ENCODE measurements around the gene CDT1. TPM values are rescaled to one million over a fixed set of nuclear protein-coding genes. Genes with fewer than 3 reads are reported as not detected.

Gene CDT1
- total RNA-seq, 6 experiments from 2014 or later = 13.3 to 28.2 (median 22.2) TPM

GRCh38 chr16:88830258-88830657 lies 26.7 kb downstream of the CDT1 start:
- Mint-ChIP-seq H3K4me1 (ENCODE audit: low read depth) (no peaks in the 10 kb centered on the region), H3K36me3 (ENCODE audit: low read depth) (no peaks in the 10 kb centered on the region), H3K27ac (no peak overlapping the region), H3K9me3 (no peaks in the 10 kb centered on the region), H3K27me3 (ENCODE audit: insufficient read depth) (no peaks in the 10 kb centered on the region), H3K4me3 (no peak overlapping the region)
- DNase-seq = no peak
- TF ChIP-seq, protein P1, sequence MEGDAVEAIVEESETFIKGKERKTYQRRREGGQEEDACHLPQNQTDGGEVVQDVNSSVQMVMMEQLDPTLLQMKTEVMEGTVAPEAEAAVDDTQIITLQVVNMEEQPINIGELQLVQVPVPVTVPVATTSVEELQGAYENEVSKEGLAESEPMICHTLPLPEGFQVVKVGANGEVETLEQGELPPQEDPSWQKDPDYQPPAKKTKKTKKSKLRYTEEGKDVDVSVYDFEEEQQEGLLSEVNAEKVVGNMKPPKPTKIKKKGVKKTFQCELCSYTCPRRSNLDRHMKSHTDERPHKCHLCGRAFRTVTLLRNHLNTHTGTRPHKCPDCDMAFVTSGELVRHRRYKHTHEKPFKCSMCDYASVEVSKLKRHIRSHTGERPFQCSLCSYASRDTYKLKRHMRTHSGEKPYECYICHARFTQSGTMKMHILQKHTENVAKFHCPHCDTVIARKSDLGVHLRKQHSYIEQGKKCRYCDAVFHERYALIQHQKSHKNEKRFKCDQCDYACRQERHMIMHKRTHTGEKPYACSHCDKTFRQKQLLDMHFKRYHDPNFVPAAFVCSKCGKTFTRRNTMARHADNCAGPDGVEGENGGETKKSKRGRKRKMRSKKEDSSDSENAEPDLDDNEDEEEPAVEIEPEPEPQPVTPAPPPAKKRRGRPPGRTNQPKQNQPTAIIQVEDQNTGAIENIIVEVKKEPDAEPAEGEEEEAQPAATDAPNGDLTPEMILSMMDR (IDR thresholded peaks at IDR 0.05) = no peak

DNA sequence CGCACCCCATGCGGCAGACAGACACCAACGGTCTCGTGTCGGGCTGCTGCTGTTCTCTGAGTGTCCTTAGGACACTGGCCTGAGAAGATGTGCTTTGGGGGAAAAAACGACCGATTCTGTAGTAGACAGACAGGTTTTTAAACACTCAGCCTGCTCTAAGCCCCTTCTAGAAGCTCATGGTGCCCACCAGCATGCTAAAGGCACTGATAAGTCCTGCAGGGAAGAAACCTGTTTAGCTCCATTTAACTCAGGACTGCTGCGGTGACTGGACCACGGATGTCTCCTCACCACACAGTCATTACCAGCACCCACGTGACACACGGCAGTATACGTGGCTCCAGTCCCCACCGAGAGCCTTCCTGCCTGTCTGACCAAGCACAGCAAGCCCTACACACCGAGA lies 27.2 kb downstream of the CDT1 start:
- no peaks in the 10 kb centered on the region for H3K27me3 Mint-ChIP-seq (ENCODE audit: insufficient read depth)
- DNase-seq = no peak
- H3K36me3 Mint-ChIP-seq (ENCODE audit: low read depth) = no peaks in the 10 kb centered on the region
- H3K4me3 Mint-ChIP-seq = no peak overlapping the region
- H3K4me1 Mint-ChIP-seq (ENCODE audit: low read depth) = no peaks in the 10 kb centered on the region
- no peak overlapping the region for H3K27ac Mint-ChIP-seq
- H3K9me3 Mint-ChIP-seq = no peaks in the 10 kb centered on the region
- TF ChIP-seq, protein P1 (IDR thresholded peaks at IDR 0.05) = no peak

- Mint-ChIP-seq H3K4me3 (no peak overlapping the region), H3K27ac (no peak overlapping the region), H3K27me3 (ENCODE audit: insufficient read depth) (no peaks in the 10 kb centered on the region), H3K36me3 (ENCODE audit: low read depth) (no peaks in the 10 kb centered on the region), H3K9me3 (no peaks in the 10 kb centered on the region), H3K4me1 (ENCODE audit: low read depth) (no peaks in the 10 kb centered on the region)
- peak; percentile 8 for DNase-seq
- TF ChIP-seq, protein P1 (IDR thresholded peaks at IDR 0.05) = peak; percentile 29
These were observed 28.2 kb downstream of the CDT1 start for GRCh38 chr16:88831838-88832237.

GRCh38 chr16:88833086-88833485 lies 29.5 kb downstream of the CDT1 start:
- TF ChIP-seq, protein P1 (IDR thresholded peaks at IDR 0.05) = no peak
- Mint-ChIP-seq H3K27me3 (ENCODE audit: insufficient read depth) (no peaks in the 10 kb centered on the region), H3K9me3 (no peaks in the 10 kb centered on the region), H3K4me1 (ENCODE audit: low read depth) (no peaks in the 10 kb centered on the region), H3K4me3 (no peak overlapping the region), H3K36me3 (ENCODE audit: low read depth) (no peaks in the 10 kb centered on the region), H3K27ac (no peak overlapping the region)
- no peak for DNase-seq

- Mint-ChIP-seq H3K36me3 (ENCODE audit: low read depth) (no peaks in the 10 kb centered on the region), H3K27me3 (ENCODE audit: insufficient read depth) (no peaks in the 10 kb centered on the region), H3K4me3 (no peak overlapping the region), H3K27ac (no peak overlapping the region), H3K4me1 (ENCODE audit: low read depth) (no peaks in the 10 kb centered on the region), H3K9me3 (no peaks in the 10 kb centered on the region)
- TF ChIP-seq, protein P1 (IDR thresholded peaks at IDR 0.05) = no peak
- no peak for DNase-seq
These were observed 31.1 kb downstream of the CDT1 start for GRCh38 chr16:88834670-88835069.

GRCh38 chr16:88835383-88835782 lies 31.8 kb downstream of the CDT1 start:
- no peak overlapping the region for H3K27ac Mint-ChIP-seq
- no peak overlapping the region for H3K4me3 Mint-ChIP-seq
- no peaks in the 10 kb centered on the region for H3K9me3 Mint-ChIP-seq
- no peaks in the 10 kb centered on the region for H3K27me3 Mint-ChIP-seq (ENCODE audit: insufficient read depth)
- TF ChIP-seq, protein P1 (IDR thresholded peaks at IDR 0.05) = no peak
- DNase-seq = no peak
- H3K36me3 Mint-ChIP-seq (ENCODE audit: low read depth) = no peaks in the 10 kb centered on the region
- H3K4me1 Mint-ChIP-seq (ENCODE audit: low read depth) = no peaks in the 10 kb centered on the region
